PC-3 (cell line): ENCODE measurements around the gene CIZ1. TPM values are rescaled to one million over a fixed set of nuclear protein-coding genes. Genes with fewer than 3 reads are reported as not detected.

Experiments used
- ATAC-seq: fragments of 200-7000 bp; cut with Tn5 transposase; 2 replicates; pipeline ENCODE4 v1.9.1; 2020; ENCODE audit warnings: mild to moderate bottlenecking, moderate library complexity
- BruUV-seq: library from RNA; stranded (reverse); fragments of 400-500 nt; replicated peaks from 2 replicates; lab custom pipeline; 2021; lab: Mats Ljungman, UMichigan
- CTCF ChIA-PET: fragments of 300-600 bp; sonication (Branson Sonifier 250); formaldehyde crosslinking; loops from one replicate; lab custom pipeline; 2022; ENCODE audit warnings: antibody characterized with exemption; lab: Charles Lee
- POLR2A ChIA-PET: fragments of 300-600 bp; sonication (Branson Sonifier 250); formaldehyde crosslinking; loops from one replicate; lab custom pipeline; 2022; ENCODE audit warnings: antibody characterized with exemption; ENCODE audit not compliant: unreplicated experiment; lab: Charles Lee
- DNase-seq: peaks from one replicate; pipeline ENCODE4 v3.0.0-alpha.2; 2015
- H2AFZ ChIP-seq: fragments of 300-600 bp; sonication (generic); 2 replicates; pipeline ENCODE4 v1.6.0; 2016; ENCODE audit warnings: antibody characterized with exemption, low read length
- H3F3A ChIP-seq: fragments of 300-600 bp; sonication (generic); one replicate; pipeline ENCODE4 v1.6.0; 2017; ENCODE audit warnings: antibody characterized with exemption, low read length, control low read depth, mild to moderate bottlenecking; ENCODE audit not compliant: unreplicated experiment
- H3K27ac ChIP-seq: fragments of 300-600 bp; sonication (generic); 2 replicates; pipeline ENCODE4 v1.5.1; 2016; ENCODE audit warnings: mild to moderate bottlenecking, low read length
- H3K27me3 ChIP-seq: fragments of 300-600 bp; sonication (generic); 2 replicates; pipeline ENCODE4 v1.6.1; 2016; ENCODE audit warnings: low read length, mixed read lengths
- H3K36me3 ChIP-seq: fragments of 300-600 bp; sonication (generic); 2 replicates; pipeline ENCODE4 v1.6.1; 2016; ENCODE audit warnings: low read depth, mixed run types, low read length, mixed read lengths
- H3K4me1 ChIP-seq: fragments of 300-600 bp; sonication (generic); 2 replicates; pipeline ENCODE4 v1.5.1; 2016; ENCODE audit warnings: low read length; ENCODE audit not compliant: insufficient read depth
- H3K4me2 ChIP-seq: fragments of 300-600 bp; sonication (generic); 2 replicates; pipeline ENCODE4 v1.6.0; 2016; ENCODE audit warnings: low read length
- H3K4me3 ChIP-seq: fragments of 300-600 bp; sonication (generic); 2 replicates; pipeline ENCODE4 v1.5.1; 2016; ENCODE audit warnings: mild to moderate bottlenecking, low read length, mixed read lengths
- H3K79me2 ChIP-seq: fragments of 300-600 bp; sonication (generic); 2 replicates; pipeline ENCODE4 v1.6.1; 2017; ENCODE audit warnings: low read length, mixed read lengths
- H3K9ac ChIP-seq: fragments of 300-600 bp; sonication (generic); 2 replicates; pipeline ENCODE4 v1.6.0; 2016; ENCODE audit warnings: mild to moderate bottlenecking, low read length
- H3K9me2 ChIP-seq: fragments of 300-600 bp; sonication (generic); replicated peaks from 2 replicates; pipeline ENCODE4 v1.6.1; 2016; ENCODE audit warnings: mixed run types, low read length, mixed read lengths
- H3K9me3 ChIP-seq: fragments of 300-600 bp; sonication (generic); 2 replicates; pipeline ENCODE4 v1.6.1; 2016; ENCODE audit warnings: low read length, mixed read lengths
- H4K20me1 ChIP-seq: fragments of 300-600 bp; sonication (generic); 2 replicates; pipeline ENCODE4 v1.6.1; 2016; ENCODE audit warnings: low read length, mixed read lengths
- CTCF ChIP-seq: fragments of 300-600 bp; sonication (generic); conservative IDR thresholded peaks from 2 replicates; pipeline ENCODE4 v1.5.1; 2017; ENCODE audit warnings: antibody characterized with exemption, low read depth, mild to moderate bottlenecking, low read length
- EZH2 ChIP-seq: fragments of 300-600 bp; sonication (generic); IDR thresholded peaks from one replicate; pipeline ENCODE4 v1.6.1; 2017; ENCODE audit warnings: antibody characterized with exemption, mild to moderate bottlenecking, low read length; ENCODE audit not compliant: unreplicated experiment
- EZH2phosphoT487 ChIP-seq: fragments of 300-600 bp; sonication (generic); IDR thresholded peaks from 2 replicates; pipeline ENCODE4 v1.6.1; 2018; ENCODE audit warnings: mild to moderate bottlenecking, antibody characterized with exemption, low read length, borderline replicate concordance
- intact Hi-C: fragments of 100-400 bp; cut with micrococcal nuclease; formaldehyde crosslinking; loops from 2 replicates; pipeline ENCODE4 v1.9.0; 2023
- total RNA-seq: library from RNA; depleted of rRNA; stranded (reverse); fragments of >200 nt; gene quantifications from 2 replicates; pipeline ENCODE4 v1.2.3, GENCODE V29; 2014

Gene CIZ1
- total RNA-seq, 1 experiment from 2014 or later = 46.1 TPM

GRCh38 chr9:128214571-128215490 lies 23.5 kb upstream of the CIZ1 start:
- H4K20me1 ChIP-seq = no peaks in the 10 kb centered on the region
- no peaks in the 10 kb centered on the region for H3K27me3 ChIP-seq
- peak; percentile 18; the same call in 1 of the 2 replicates for ATAC-seq
- intact Hi-C loops = no loop called here
- no peaks in the 10 kb centered on the region for H3K36me3 ChIP-seq
- H3K4me2 ChIP-seq = no peak overlapping the region
- TF ChIP-seq EZH2 (no peak), CTCF (no peak), EZH2phosphoT487 (no peak)
- no peaks in the 10 kb centered on the region for H3K9me2 ChIP-seq
- DNase-seq = peak; percentile 44
- BruUV-seq = no TSS peak
- H3F3A ChIP-seq = no peaks in the 10 kb centered on the region
- peak overlapping the region; percentile 23 for H3K27ac ChIP-seq
- H3K79me2 ChIP-seq = no peaks in the 10 kb centered on the region
- ChIA-PET POLR2A (no interaction called here), CTCF (no interaction called here)
- no peak overlapping the region for H3K4me3 ChIP-seq
- H3K9me3 ChIP-seq = no peaks in the 10 kb centered on the region
- H3K9ac ChIP-seq = no peak overlapping the region
- no peak overlapping the region for H2AFZ ChIP-seq
- H3K4me1 ChIP-seq = peaks cover 10% of the 10 kb centered on the region; the same call in 1 of the 2 replicates

- intact Hi-C loops = no loop called here
- H3K27ac ChIP-seq = no peak overlapping the region
- CTCF ChIA-PET = no interaction called here
- H3K36me3 ChIP-seq = no peaks in the 10 kb centered on the region
- H3K9ac ChIP-seq = no peak overlapping the region
- TF ChIP-seq EZH2phosphoT487 (no peak), EZH2 (no peak), CTCF (no peak)
- no peak for DNase-seq
- H3K4me2 ChIP-seq = no peak overlapping the region
- POLR2A ChIA-PET = no interaction called here
- no peaks in the 10 kb centered on the region for H3K27me3 ChIP-seq
- H3K9me2 ChIP-seq = no peaks in the 10 kb centered on the region
- no peak overlapping the region for H2AFZ ChIP-seq
- H3K9me3 ChIP-seq = no peaks in the 10 kb centered on the region
- peaks cover 10% of the 10 kb centered on the region; the same call in 1 of the 2 replicates for H3K4me1 ChIP-seq
- H3F3A ChIP-seq = no peaks in the 10 kb centered on the region
- H3K79me2 ChIP-seq = no peaks in the 10 kb centered on the region
- no peaks in the 10 kb centered on the region for H4K20me1 ChIP-seq
- no peak for ATAC-seq
- no TSS peak for BruUV-seq
- H3K4me3 ChIP-seq = no peak overlapping the region
Measured at GRCh38 chr9:128213746-128214497, 22.6 kb upstream of the CIZ1 start.
